Mammary microvascular endothelial cell (primary cell): Measurements from ENCODE around the gene OXTR. TPM values are rescaled to one million over a fixed set of nuclear protein-coding genes. Genes with fewer than 3 reads are reported as not detected.

Source experiments
- total RNA-seq: library from RNA; depleted of rRNA; stranded (reverse); fragments of >200 nt; gene quantifications from 2 replicates; pipeline ENCODE4 v1.2.3, GENCODE V29; 2015

The OXTR gene
- total RNA-seq = under 0.01 and 0.13 TPM in 2 replicates

GRCh38 chr3:8769088-8769822 lies at the start of gene OXTR:
Gene OXTR (minus strand): TSS chr3:8769613. CDS start chr3:8768187, 1,426 bp downstream.

GRCh38 chr3:8733332-8734094 lies 35.9 kb downstream of the OXTR start, which contains the start of gene CAV3:
Gene CAV3 (plus strand): TSS chr3:8733802. CDS start chr3:8733877, 75 bp downstream.

Other genes with a start within 250 kb of the OXTR start
- gene SSUH2, start 124.8 kb downstream of the OXTR start, total RNA-seq = 0.07 TPM in 1 of 2 replicates, not detected in the other
- not detected in 2 replicates for gene CAV3, start 35.8 kb downstream of the OXTR start, total RNA-seq
- gene RAD18, start 193.9 kb upstream of the OXTR start, total RNA-seq = 8.5 and 11.0 TPM in 2 replicates